Measurements from ENCODE around the gene ARID3B. TPM values are rescaled to one million over a fixed set of nuclear protein-coding genes. Genes with fewer than 3 reads are reported as not detected.

The ARID3B gene
- total RNA-seq, 1 experiment from 2014 or later = 101 TPM

DNA sequence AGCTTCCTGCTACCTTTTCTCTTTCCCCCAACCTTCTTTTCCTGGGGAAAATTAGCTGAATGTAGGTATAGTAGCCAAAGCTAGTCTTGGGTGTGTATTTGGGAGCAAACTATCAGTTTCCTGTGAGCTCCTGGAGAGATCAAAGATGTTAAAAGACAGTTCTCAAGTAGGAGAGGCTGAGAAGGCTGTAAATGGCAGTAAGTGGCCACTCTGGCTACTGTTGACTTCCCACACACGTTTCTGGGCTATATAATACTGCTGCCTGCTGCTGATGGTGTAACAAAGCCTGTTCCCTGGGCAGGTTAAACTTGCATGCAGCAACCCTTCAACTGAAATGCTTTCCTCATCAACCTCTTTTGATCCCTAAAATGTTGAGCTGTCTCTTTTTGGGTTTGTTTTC, 27.6 kb downstream of the ARID3B start:
- H3K4me1 ChIP-seq (ENCODE audit: insufficient read depth, low read length) = no peaks in the 10 kb centered on the region
- no peaks in the 10 kb centered on the region for H3K9me3 ChIP-seq (ENCODE audit: control insufficient read depth, low read depth, low read length)
- H4K91ac ChIP-seq (ENCODE audit: insufficient read length, low read depth, low read length) = no peak overlapping the region
- H4K8ac ChIP-seq (replicated peaks; ENCODE audit: insufficient read length, low read depth, low read length) = no peak overlapping the region
- H3K79me1 ChIP-seq (ENCODE audit: insufficient read depth, low read depth, low read length, poor library complexity, severe bottlenecking) = peaks cover 11% of the 10 kb centered on the region
- no peak overlapping the region for H2AFZ ChIP-seq (ENCODE audit: low read length)
- no peak overlapping the region for H3K27ac ChIP-seq (ENCODE audit: insufficient read length, low read depth, low read length)
- no peak overlapping the region for H3K4me3 Mint-ChIP-seq
- peaks cover 14% of the 10 kb centered on the region; the same call in 1 of the 2 replicates for H3K79me2 ChIP-seq (ENCODE audit: insufficient read depth, low read length)
- no peak overlapping the region for H3K18ac ChIP-seq (ENCODE audit: insufficient read length, low read depth, low read length)
- H2BK15ac ChIP-seq (ENCODE audit: low read depth, low read length) = no peak overlapping the region
- no peak overlapping the region for H2AK5ac ChIP-seq (ENCODE audit: insufficient read length, low read length)
- no peak overlapping the region for H2BK20ac ChIP-seq (ENCODE audit: low read depth, low read length, poor library complexity, severe bottlenecking)
- H3K27me3 Mint-ChIP-seq (ENCODE audit: low read depth) = no peaks in the 10 kb centered on the region
- no peaks in the 10 kb centered on the region for H3K27me3 ChIP-seq (ENCODE audit: insufficient read depth, low read length)
- H4K20me1 ChIP-seq (ENCODE audit: control insufficient read depth, insufficient read depth, insufficient read length) = no peaks in the 10 kb centered on the region
- H3K36me3 Mint-ChIP-seq (ENCODE audit: insufficient read depth in 1 of 3, low read depth in 3 of 3) = peaks cover 17 to 72% (median 55%) of the 10 kb centered on the region in 3 experiments; a peak in 6 of 7 replicates
- H3K23me2 ChIP-seq (ENCODE audit: insufficient read length, low read depth, low read length, poor library complexity, severe bottlenecking) = no peaks in the 10 kb centered on the region
- H3K14ac ChIP-seq (ENCODE audit: insufficient read depth, low read length) = no peak overlapping the region
- WGBS (ENCODE audit: extremely low coverage, insufficient read length, low lambda C conversion rate) = no CpG with 5 or more reads among the region's 1 CpG
- no peak overlapping the region for H4K5ac ChIP-seq (ENCODE audit: insufficient read length, low read depth, low read length)
- no peak overlapping the region for H3T11ph ChIP-seq (ENCODE audit: low read length)
- no peak overlapping the region for H2BK12ac ChIP-seq (ENCODE audit: insufficient read length, low read depth, low read length)
- no peak overlapping the region for H3K4me2 ChIP-seq (ENCODE audit: insufficient read depth, insufficient read length, low read length)
- H2BK5ac ChIP-seq (ENCODE audit: insufficient read length, low read length) = no peak overlapping the region
- no peaks in the 10 kb centered on the region for H3K9me3 Mint-ChIP-seq
- H3K27ac Mint-ChIP-seq = no peak overlapping the region
- H3K4me1 Mint-ChIP-seq = peaks cover 0 to 12% of the 10 kb centered on the region in 2 experiments; a peak in 1 of 4 replicates
- no peak overlapping the region for H3K4ac ChIP-seq (ENCODE audit: low read depth, low read length)
- H2BK120ac ChIP-seq (ENCODE audit: low read depth, low read length, poor library complexity, severe bottlenecking) = no peak overlapping the region
- no peak overlapping the region for H3K23ac ChIP-seq (ENCODE audit: insufficient read length, low read depth, low read length)
- DNase-seq = no peak
- no peak overlapping the region for H3K9ac ChIP-seq (ENCODE audit: extremely low read depth, insufficient read length, low read length)
- H3K56ac ChIP-seq (ENCODE audit: insufficient read length, low read depth, low read length) = no peak overlapping the region
- TF ChIP-seq, protein P1, sequence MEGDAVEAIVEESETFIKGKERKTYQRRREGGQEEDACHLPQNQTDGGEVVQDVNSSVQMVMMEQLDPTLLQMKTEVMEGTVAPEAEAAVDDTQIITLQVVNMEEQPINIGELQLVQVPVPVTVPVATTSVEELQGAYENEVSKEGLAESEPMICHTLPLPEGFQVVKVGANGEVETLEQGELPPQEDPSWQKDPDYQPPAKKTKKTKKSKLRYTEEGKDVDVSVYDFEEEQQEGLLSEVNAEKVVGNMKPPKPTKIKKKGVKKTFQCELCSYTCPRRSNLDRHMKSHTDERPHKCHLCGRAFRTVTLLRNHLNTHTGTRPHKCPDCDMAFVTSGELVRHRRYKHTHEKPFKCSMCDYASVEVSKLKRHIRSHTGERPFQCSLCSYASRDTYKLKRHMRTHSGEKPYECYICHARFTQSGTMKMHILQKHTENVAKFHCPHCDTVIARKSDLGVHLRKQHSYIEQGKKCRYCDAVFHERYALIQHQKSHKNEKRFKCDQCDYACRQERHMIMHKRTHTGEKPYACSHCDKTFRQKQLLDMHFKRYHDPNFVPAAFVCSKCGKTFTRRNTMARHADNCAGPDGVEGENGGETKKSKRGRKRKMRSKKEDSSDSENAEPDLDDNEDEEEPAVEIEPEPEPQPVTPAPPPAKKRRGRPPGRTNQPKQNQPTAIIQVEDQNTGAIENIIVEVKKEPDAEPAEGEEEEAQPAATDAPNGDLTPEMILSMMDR (conservative IDR thresholded peaks at IDR 0.05) = no peak
